Caco-2 (cell line): ENCODE results near the gene PPAN. TPM values are rescaled to one million over a fixed set of nuclear protein-coding genes. Genes with fewer than 3 reads are reported as not detected.

Experiments used
- BruUV-seq: library from RNA; stranded (reverse); fragments of 400-500 nt; replicated peaks from 2 replicates; lab custom pipeline; 2021; lab: Mats Ljungman, UMichigan
- CTCF ChIA-PET: fragments of 300-600 bp; sonication (Branson Sonifier 250); formaldehyde crosslinking; loops from one replicate; lab custom pipeline; 2022; ENCODE audit warnings: antibody characterized with exemption; lab: Charles Lee
- POLR2A ChIA-PET: fragments of 300-600 bp; sonication (Branson Sonifier 250); formaldehyde crosslinking; loops from one replicate; lab custom pipeline; 2022; ENCODE audit warnings: antibody characterized with exemption; lab: Charles Lee
- DNase-seq, 2 experiments: peaks; one replicate each; pipeline versions ENCODE4 v3.0.0 to v3.0.0-alpha.2; 2020 to 2022
- H3K27me3 ChIP-seq: replicated peaks from 2 replicates; pipeline ENCODE4 v1.6.0; 2011; ENCODE audit warnings: low read length; ENCODE audit not compliant: control insufficient read depth, insufficient read depth
- H3K36me3 ChIP-seq: 2 replicates; pipeline ENCODE4 v1.5.1; 2011; ENCODE audit warnings: low read length; ENCODE audit not compliant: control insufficient read depth, insufficient read depth
- H3K4me1 ChIP-seq: fragments of 250-450 bp; sonication (Bioruptor Pico); 2 replicates; pipeline ENCODE4 v1.5.1; 2020; ENCODE audit warnings: mild to moderate bottlenecking
- H3K4me3 ChIP-seq: 2 replicates; pipeline ENCODE4 v1.5.1; 2011; ENCODE audit warnings: low read depth, mild to moderate bottlenecking, control low read depth, low read length
- H3K9me3 ChIP-seq: fragments of 250-450 bp; sonication (Bioruptor Pico); 2 replicates; pipeline ENCODE4 v1.5.1; 2020; ENCODE audit warnings: mild to moderate bottlenecking, moderate library complexity
- H3K27ac Mint-ChIP-seq: one replicate; pipeline ENCODE4 v1.8.0; 2022; ENCODE audit warnings: mixed read lengths; ENCODE audit not compliant: unreplicated experiment
- H3K27me3 Mint-ChIP-seq: one replicate; pipeline ENCODE4 v1.8.0; 2022; ENCODE audit warnings: mixed read lengths; ENCODE audit not compliant: insufficient read depth, unreplicated experiment
- H3K36me3 Mint-ChIP-seq: one replicate; pipeline ENCODE4 v1.8.0; 2022; ENCODE audit warnings: mild to moderate bottlenecking, mixed read lengths; ENCODE audit not compliant: insufficient read depth, unreplicated experiment
- H3K4me1 Mint-ChIP-seq: one replicate; pipeline ENCODE4 v1.8.0; 2022; ENCODE audit warnings: low read depth, mixed read lengths; ENCODE audit not compliant: unreplicated experiment
- H3K4me3 Mint-ChIP-seq: one replicate; pipeline ENCODE4 v1.8.0; 2022; ENCODE audit warnings: mild to moderate bottlenecking, moderate library complexity, mixed read lengths; ENCODE audit not compliant: unreplicated experiment
- H3K9me3 Mint-ChIP-seq: one replicate; pipeline ENCODE4 v1.8.0; 2022; ENCODE audit warnings: mixed read lengths; ENCODE audit not compliant: unreplicated experiment
- intact Hi-C: fragments of 100-400 bp; cut with micrococcal nuclease; formaldehyde crosslinking; loops from one replicate; pipeline ENCODE4 v1.10.0; 2022; ENCODE audit not compliant: unreplicated experiment
- total RNA-seq: library from RNA; stranded (reverse); gene quantifications from 2 replicates; pipeline ENCODE4 v1.2.3, GENCODE V29; 2022
- TF ChIP-seq, protein P1 (sequence below), 2 experiments: fragments of 200-600 bp in 1 of 2; IDR thresholded peaks; 1 replicate in 1 of 2; 2 replicates in 1 of 2; pipeline versions ENCODE4 v1.5.1 to v1.8.0; 2011 to 2022; ENCODE audit warnings: antibody characterized with exemption in 1 of 2, control low read depth in 1 of 2, inconsistent platforms in 1 of 2, low read depth in 1 of 2, low read length in 1 of 2, mild to moderate bottlenecking in 1 of 2, moderate library complexity in 1 of 2; ENCODE audit not compliant: insufficient read depth in 1 of 2, severe bottlenecking in 1 of 2, unreplicated experiment in 1 of 2

Gene PPAN
- total RNA-seq, 1 experiment from 2014 or later = 62.8 TPM

DNA sequence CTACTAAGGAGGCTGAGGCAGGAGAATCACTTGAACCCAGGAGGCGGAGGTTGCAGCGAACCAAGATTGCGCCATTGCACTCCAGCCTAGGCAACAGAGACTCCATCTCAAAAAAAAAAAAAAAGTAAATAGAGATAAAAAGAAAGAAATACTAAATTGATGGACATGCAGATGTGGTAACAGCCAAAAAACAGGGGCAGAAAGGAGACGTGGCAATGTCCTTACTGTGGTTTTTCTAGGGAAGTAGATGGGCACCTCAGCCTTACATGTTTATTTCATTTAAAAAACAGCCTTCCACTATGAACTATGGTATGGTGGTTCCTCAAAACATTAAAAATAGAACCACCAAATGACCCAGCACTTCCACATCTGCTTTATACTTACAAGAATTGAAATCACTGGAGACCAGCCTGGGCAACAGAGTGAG lies 20.1 kb downstream of the PPAN start:
- H3K27me3 ChIP-seq = no peaks in the 10 kb centered on the region
- no peaks in the 10 kb centered on the region for H3K27me3 Mint-ChIP-seq
- BruUV-seq = no TSS peak
- H3K9me3 Mint-ChIP-seq = no peaks in the 10 kb centered on the region
- intact Hi-C loops = no loop called here
- no peaks in the 10 kb centered on the region for H3K9me3 ChIP-seq
- TF ChIP-seq, protein P1, sequence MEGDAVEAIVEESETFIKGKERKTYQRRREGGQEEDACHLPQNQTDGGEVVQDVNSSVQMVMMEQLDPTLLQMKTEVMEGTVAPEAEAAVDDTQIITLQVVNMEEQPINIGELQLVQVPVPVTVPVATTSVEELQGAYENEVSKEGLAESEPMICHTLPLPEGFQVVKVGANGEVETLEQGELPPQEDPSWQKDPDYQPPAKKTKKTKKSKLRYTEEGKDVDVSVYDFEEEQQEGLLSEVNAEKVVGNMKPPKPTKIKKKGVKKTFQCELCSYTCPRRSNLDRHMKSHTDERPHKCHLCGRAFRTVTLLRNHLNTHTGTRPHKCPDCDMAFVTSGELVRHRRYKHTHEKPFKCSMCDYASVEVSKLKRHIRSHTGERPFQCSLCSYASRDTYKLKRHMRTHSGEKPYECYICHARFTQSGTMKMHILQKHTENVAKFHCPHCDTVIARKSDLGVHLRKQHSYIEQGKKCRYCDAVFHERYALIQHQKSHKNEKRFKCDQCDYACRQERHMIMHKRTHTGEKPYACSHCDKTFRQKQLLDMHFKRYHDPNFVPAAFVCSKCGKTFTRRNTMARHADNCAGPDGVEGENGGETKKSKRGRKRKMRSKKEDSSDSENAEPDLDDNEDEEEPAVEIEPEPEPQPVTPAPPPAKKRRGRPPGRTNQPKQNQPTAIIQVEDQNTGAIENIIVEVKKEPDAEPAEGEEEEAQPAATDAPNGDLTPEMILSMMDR (IDR thresholded peaks at IDR 0.05; ENCODE audit: insufficient read depth in 1 of 2, low read depth in 1 of 2, low read length in 1 of 2, severe bottlenecking in 1 of 2, unreplicated experiment in 1 of 2) = no peak
- DNase-seq = no peak
- no peaks in the 10 kb centered on the region for H3K36me3 ChIP-seq
- H3K4me1 ChIP-seq = no peaks in the 10 kb centered on the region
- POLR2A ChIA-PET = no interaction called here
- CTCF ChIA-PET = no interaction called here
- peaks cover 10% of the 10 kb centered on the region for H3K36me3 Mint-ChIP-seq
- H3K4me3 Mint-ChIP-seq = no peak overlapping the region
- no peak overlapping the region for H3K27ac Mint-ChIP-seq
- H3K4me1 Mint-ChIP-seq = no peaks in the 10 kb centered on the region
- H3K4me3 ChIP-seq = no peak overlapping the region

DNA sequence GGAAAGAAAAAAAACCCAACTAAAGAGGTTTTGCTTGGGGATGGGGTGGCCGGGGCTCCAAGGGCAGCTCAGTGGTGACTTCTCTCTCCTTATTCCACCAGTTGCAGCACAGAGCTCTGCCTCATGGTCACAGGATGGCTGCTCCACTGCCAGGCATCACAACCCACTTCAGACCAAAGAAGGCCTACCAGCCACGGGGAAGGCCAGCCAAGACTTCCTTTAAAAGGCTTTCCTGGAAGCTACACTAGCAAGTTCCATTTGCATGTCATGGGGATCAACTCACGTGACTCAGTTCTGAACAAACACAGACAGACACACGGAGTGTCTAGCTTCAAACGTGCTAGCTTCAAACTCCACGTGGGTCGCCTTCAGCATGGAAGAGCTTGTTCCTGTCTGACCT lies 26.7 kb downstream of the PPAN start:
- Mint-ChIP-seq H3K9me3 (no peaks in the 10 kb centered on the region), H3K27me3 (no peaks in the 10 kb centered on the region), H3K4me3 (no peak overlapping the region), H3K27ac (no peak overlapping the region), H3K4me1 (no peaks in the 10 kb centered on the region), H3K36me3 (peaks cover 45% of the 10 kb centered on the region)
- Histone ChIP-seq H3K9me3 (no peaks in the 10 kb centered on the region), H3K27me3 (no peaks in the 10 kb centered on the region), H3K36me3 (peaks cover 1% of the 10 kb centered on the region; the same call in 1 of the 2 replicates), H3K4me3 (no peak overlapping the region), H3K4me1 (no peaks in the 10 kb centered on the region)
- no TSS peak for BruUV-seq
- ChIA-PET POLR2A (no interaction called here), CTCF (interaction anchor here (0.6 kb wide), 1 partner anchor 138 kb away, joined by 3 read pairs; the partner anchor contains the start of gene ICAM1)
- intact Hi-C loops = no loop called here
- TF ChIP-seq, protein P1 (IDR thresholded peaks at IDR 0.05; ENCODE audit: insufficient read depth in 1 of 2, low read depth in 1 of 2, low read length in 1 of 2, severe bottlenecking in 1 of 2, unreplicated experiment in 1 of 2) = no peak
- DNase-seq = no peak

DNA sequence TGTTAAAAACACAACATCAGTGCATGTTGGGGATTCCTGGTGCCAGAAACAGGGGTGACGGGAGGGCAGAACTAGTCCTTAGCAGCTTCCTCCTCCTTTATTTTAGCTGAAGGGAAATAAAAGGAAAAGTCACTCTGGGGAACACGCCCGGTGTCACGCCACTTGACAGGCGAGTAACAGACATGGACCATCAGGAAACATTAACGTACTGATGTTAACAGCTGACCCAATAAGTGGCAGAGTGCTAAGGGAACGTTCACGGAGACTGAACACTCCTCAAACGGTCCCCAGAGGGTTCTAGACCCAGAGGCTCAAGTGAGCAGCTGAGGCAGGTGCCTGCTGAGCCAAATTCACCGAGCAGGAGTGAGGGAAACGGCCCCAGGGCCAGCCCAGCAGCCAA lies 27.4 kb downstream of the PPAN start:
- TF ChIP-seq, protein P1 (IDR thresholded peaks at IDR 0.05; ENCODE audit: insufficient read depth in 1 of 2, low read depth in 1 of 2, low read length in 1 of 2, severe bottlenecking in 1 of 2, unreplicated experiment in 1 of 2) = no peak
- H3K27me3 Mint-ChIP-seq = no peaks in the 10 kb centered on the region
- no TSS peak for BruUV-seq
- peaks cover 50% of the 10 kb centered on the region for H3K36me3 Mint-ChIP-seq
- intact Hi-C loops = no loop called here
- H3K4me1 ChIP-seq = no peaks in the 10 kb centered on the region
- DNase-seq = no peak
- ChIA-PET POLR2A (no interaction called here), CTCF (no interaction called here)
- H3K27ac Mint-ChIP-seq = no peak overlapping the region
- H3K4me3 ChIP-seq = no peak overlapping the region
- no peaks in the 10 kb centered on the region for H3K4me1 Mint-ChIP-seq
- H3K27me3 ChIP-seq = no peaks in the 10 kb centered on the region
- no peaks in the 10 kb centered on the region for H3K9me3 ChIP-seq
- no peak overlapping the region for H3K4me3 Mint-ChIP-seq
- H3K36me3 ChIP-seq = peaks cover 1% of the 10 kb centered on the region; the same call in 1 of the 2 replicates
- H3K9me3 Mint-ChIP-seq = no peaks in the 10 kb centered on the region
